ENCODE measurements around the gene SMARCA2.

Gene SMARCA2

DNA sequence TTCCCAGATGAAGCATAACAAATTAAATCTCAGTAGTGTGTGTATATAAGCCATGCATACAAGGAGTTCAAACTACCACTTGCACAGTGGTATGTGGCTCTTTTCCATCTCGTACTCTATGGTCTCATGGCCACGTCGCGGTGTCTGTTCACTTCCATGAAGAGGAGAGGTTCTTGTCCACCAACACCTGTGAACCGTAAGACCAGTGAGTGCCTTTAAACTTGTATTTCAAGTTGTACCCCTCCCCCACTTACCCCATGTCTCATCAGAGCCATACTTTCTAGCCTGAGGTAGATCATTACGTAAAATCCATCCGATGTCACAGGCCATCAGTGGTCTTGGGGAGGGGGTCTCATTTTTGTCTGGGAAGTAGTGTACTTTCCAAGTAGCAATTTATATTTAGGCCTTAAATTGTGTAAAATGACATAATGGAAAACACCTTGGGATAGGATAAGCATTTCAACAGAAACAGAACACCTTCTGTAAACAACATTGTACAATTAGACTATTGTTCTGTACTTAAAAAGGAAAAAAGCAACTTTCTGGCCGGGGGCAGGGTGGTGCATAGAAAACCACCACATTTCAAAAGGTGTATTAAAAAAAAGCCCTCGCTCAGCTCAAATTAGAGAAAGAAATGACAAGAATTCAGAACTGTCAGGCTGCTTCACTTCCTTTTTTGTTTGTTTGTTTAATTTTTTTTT lies 163.0 kb downstream of the SMARCA2 start:
- DNase-seq = no peak

DNA sequence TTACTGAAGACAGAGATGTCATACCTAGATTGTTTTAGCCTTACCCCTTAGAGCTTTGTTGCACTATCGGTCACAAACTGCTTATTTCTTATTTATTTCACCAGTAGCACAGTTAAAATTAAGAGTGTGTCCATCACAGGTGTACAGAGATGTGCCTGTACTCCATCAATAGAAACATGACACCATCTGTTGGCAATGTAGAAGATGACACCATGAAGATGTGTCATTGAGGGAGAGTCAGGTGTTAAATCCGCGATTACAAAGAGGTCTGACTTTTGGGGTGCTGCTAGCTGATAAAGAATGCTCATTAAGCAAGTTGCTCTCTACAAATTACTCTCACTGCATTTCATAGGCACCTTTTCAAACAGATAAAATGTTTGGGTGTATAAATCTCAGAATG lies 164.4 kb downstream of the SMARCA2 start:
- DNase-seq = no peak

DNA sequence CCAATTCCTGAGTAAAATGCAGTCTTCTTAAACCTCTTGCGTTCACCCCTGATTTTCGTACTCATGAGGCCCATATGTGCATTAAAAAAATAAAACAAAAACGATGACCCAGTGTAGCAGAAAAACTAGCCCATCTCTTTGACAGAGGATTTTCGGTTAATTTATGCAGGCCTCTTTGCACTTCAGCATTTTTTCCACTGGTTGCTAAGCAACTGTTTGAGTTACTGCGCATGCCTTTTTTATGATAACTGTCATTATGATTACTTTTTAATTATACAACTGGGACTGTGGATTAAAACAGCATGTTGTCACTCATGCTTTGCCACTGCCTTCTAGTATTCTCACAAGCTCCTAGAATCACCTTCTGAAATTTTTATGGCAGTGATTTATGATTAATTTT lies 165.0 kb downstream of the SMARCA2 start:
- no peak for DNase-seq

DNA sequence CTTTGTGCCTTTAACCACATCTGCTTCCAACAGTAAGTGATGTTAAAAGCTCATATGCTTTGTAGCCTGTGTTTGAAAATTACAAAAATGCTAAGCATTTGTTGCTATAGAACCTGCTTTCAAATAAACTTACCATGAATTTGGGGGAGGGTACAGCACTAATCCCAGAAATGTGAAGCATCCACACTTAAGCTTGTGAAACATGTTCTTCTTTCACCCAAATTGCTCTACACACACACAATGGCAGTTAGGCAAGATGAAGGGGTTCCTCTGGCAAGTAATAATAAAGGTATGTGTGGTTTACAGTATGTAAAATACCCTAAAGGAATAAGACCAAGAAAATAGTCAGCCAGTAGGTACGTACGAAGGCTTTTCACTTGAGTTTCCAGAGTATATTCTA lies 165.6 kb downstream of the SMARCA2 start:
- no peak for DNase-seq

DNA sequence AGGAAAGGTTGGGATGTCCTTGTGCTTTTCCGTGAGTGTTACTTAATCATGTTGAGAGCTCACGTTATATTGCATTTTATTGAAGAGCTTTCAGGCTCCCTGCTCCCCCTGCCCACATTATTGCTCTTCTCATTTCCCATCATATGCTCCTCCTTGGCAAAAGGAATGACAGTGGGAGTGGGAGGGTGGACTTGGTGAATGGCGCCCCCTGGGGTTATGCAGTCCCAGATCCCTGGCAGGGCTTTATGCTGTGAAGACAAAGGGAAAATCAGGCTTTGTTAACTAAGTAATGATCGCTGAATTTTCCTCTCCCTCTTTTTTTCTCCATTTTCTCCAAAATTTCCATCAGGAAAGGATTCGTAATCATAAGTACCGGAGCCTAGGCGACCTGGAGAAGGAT lies 166.6 kb downstream of the SMARCA2 start:
- no peak for DNase-seq

DNA sequence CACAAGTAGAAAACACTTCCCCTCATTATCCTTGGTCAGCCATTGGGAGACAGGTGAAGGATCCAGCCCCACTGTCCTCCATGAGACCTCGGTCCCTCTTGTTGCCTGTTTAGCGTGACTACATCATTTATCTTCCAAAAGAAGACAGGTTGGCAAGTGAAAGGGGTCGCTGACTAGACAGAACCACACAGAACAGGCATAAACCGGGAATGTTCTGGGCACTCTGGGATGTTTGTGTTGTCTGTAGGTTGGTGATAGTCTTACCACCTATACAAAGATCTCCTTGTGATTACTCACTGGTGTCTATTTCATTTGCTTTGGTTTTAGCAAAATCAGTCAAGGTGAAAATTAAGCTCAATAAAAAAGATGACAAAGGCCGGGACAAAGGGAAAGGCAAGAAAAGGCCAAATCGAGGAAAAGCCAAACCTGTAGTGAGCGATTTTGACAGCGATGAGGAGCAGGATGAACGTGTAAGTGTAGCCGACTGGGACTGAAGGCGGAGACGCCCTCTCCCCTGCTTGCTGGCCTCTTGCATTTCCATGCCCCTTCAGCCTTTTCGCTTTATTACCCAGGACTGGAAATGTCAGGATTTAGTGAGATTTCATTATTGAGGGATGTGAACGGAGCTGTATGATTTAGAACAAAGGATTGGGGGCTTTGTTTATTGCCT lies 175.9 kb downstream of the SMARCA2 start:
- DNase-seq = no peak

DNA sequence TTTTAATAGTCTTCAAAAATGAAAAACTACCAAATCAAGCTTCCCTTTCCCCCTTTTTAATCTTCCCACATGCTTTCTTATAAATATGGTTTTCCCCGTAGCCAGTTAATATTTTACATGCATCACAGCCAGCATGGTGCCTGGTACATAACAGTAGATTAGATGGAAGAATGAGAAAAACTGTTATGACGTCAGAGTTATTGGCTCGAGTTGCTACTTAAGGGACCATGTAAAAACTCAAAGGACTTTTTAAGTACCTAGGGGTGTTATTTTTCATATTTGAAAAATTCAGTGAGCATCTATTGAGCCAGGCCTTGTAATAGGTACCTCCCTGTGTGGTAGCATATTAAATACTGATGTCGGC lies 176.4 kb downstream of the SMARCA2 start:
- no peak for DNase-seq

DNA sequence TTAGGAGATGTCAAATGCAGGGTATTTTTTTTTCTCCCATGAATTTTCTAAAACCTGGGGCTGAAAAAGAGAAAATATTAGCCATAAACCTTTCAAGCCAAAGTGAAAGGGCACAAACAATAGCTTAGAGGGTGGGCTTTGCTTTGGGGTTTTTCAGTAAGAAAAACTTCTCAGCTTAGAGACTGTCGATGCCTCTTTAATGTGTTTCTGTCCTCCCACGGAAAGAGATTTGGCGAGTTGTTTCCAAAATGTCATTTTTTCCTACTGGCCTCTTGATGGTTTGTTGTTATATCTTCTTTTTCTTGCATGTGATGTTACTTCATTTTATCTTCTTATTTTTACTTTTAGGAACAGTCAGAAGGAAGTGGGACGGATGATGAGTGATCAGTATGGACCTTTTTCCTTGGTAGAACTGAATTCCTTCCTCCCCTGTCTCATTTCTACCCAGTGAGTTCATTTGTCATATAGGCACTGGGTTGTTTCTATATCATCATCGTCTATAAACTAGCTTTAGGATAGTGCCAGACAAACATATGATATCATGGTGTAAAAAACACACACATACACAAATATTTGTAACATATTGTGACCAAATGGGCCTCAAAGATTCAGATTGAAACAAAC lies 177.3 kb downstream of the SMARCA2 start:
- DNase-seq = no peak

DNA sequence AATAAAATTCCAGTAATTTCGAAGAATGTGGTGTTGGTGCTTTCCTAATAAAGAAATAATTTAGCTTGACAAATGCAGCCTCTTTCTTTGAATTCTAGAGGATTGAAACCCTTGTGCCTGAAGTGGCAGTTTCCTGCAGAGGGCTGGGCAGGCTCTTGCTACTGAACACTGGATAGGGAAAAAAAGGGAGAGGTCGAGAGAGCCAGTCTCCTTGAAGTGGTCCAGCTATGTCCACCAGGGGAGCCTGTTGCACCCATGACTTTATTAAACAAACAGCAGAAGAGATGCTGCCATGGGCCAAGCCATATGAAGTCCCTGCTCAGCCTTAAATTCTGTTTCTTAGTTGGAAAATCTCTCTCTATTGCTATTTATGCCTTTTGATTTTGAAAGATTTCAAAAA lies 178.4 kb downstream of the SMARCA2 start:
- DNase-seq = no peak

DNA sequence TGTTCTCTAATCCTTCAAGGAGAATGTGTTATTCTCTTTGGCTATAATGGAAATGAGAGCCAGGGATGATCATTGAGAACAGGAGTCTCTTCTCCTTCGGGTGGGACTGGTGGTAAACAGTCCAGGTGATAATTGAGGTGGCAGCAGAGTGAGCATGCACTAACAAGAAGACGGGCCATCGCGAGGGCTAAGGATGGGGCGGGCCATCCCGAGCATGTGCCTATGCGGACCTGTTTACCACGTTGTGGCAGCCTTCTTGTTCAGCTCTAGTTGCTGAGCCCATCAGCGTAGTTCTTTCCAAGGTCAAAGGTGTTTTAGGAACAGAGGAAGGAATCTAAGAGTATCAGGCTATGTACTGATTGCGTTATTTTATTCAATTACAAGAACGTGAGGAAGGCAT lies 180.1 kb downstream of the SMARCA2 start:
- no peak for DNase-seq

DNA sequence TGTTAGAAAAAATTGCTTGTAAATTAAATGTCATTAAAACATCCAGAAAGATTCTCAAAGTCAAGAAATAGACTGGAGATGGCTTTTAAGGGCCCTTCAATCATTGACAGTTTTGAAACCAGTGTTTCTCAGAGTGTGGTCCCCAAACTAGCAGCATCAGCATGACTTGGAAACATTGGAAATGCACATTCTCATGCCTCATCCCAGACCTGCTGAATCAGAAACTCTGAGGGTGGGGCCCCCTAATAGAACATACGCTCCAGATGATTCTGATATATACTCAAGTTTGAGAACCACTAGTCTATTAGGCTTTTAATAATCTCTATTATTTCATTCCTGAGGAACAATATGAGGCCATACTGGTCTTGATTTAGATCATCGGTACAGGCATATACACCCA lies 181.6 kb downstream of the SMARCA2 start:
- no peak for DNase-seq

DNA sequence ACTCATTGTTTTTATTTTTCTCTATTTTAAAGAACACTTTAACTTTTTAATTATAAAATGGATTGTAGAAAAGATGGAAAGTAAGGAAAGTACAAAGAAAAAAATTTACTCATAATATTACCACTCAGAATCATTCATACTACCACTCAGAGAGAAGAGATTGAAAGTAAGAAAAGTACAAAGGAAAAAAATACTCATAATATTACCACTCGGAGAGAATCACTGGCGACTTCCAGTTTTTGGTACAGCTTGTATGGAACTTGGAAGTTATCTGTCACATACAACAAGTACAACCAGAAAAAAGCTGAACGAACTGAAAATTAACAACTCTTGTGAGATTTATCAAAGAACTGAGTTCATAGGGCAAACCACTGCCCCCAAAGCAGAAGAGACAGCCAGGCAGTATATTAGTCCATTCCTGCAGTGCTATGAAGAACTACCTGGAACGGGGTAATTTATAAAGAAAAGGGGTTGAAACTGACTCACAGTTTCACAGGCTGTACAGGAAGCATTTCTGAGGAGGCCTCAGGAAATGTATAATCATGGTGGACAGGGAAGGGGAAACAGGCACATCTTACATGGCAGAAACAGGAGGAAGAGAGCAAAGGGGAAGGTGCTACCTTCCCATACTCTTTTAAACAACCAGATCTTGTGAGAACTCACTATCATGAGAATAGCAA lies 183.9 kb downstream of the SMARCA2 start:
- no peak for DNase-seq

DNA sequence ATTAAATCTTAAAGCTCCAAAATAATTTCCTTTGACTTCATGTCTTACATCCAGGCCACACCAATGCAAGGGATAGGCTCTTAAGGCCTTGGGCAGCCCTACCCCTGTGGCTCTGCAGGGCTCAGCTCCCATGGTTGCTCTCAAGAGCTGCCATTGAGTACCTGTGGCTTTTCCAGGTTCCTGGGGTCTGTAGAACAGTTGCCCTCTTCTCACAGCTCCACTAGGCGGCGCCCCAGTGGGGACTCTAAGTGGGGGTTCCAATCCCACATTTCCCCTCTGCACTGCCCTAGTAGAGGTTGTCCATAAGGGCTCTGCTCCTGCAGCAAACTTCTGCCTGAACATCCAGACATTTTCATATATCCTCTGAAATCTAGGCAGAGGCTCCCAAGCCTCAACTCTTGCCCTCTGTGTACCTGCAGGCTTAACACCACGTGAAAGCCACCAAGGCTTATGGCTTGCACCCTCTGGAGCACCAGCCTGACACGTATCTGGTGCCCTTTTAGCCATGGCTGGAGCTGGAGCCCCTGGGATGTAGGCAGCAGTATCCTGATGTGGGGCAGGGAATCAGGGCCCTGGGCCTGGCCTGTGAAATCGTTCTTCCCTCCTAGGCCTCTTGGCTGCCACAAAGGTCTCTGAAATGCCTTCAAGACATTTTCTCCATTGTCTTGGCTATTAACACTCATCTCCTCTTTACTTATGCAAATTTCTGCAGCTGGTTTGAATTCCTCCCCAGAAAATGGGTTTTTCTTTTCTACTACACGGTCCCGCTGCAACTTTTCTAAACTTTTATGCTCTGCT lies 185.1 kb downstream of the SMARCA2 start:
- DNase-seq = no peak

DNA sequence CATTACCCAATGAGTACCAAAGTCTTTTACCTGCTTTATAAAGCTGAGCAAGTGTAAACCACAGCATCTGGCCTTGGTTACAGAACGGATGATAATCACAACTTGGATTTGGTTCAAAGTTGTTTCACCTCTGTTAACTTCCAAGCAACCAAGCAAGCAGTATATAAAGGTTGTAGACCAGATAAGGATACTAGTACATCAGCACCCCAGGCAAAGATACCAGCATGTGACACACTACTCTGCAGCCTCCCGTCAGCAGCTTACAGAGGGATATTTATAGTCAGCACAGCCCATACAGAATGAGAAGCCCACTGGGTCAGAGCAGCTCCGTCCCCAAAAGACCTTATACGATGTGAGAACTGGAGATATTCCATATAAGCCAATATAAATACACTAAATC lies 193.3 kb downstream of the SMARCA2 start:
- DNase-seq = no peak

DNA sequence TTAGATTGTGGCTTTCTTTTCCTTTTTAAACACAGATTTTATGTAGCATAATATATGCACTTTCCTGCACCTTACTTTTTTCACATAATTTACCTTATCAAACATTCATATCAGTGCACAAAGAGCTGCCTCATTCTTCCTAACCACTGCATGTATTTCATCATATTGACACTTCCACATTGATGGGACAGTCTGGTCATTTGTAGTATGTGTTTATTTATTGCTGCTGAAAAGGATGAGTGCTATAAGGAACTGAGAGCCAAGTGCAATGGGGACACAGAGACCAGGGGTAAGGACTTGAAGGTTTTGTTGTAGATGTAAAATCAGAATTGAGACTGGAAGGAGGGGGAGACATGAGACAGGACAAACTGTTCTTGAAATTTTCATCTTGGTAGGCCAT lies 193.8 kb downstream of the SMARCA2 start:
- DNase-seq = no peak

DNA sequence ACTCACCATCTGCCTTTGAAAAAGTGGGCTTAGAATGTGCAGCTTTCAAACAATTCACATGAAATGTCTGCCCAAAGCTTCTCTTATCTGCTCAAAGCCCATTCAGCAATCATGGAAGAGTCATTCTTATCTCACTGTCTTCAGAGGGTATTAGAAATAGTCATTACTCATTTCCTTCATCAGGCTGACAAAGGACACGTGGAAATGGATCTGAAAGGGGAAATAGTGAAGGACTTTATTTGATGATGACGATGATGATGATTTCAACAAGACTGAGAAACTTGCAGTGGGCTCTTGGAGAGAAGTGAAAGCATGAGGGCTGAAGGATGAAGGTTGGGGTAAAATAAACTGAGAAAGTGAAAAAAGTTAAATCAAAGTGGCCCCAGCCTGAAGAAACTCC lies 194.3 kb downstream of the SMARCA2 start:
- no peak for DNase-seq

DNA sequence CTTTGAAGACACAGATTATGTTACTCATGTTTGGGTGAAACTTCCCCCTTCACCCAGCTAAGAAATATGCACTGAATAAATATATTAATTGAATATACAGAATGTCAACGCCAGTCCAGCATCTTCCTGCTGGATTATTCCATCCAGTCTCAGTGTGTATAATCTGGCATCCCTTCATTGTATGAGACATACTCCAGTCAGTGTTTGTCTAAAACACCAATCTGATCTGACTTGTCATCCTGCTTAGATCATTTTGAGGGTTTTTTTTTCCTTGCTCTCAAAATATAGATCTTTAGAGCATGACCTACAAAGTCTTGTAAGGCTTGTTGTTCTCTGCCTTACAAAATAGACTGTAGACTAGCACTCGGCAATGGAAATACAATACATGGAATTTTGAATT lies 195.1 kb downstream of the SMARCA2 start:
- no peak for DNase-seq

DNA sequence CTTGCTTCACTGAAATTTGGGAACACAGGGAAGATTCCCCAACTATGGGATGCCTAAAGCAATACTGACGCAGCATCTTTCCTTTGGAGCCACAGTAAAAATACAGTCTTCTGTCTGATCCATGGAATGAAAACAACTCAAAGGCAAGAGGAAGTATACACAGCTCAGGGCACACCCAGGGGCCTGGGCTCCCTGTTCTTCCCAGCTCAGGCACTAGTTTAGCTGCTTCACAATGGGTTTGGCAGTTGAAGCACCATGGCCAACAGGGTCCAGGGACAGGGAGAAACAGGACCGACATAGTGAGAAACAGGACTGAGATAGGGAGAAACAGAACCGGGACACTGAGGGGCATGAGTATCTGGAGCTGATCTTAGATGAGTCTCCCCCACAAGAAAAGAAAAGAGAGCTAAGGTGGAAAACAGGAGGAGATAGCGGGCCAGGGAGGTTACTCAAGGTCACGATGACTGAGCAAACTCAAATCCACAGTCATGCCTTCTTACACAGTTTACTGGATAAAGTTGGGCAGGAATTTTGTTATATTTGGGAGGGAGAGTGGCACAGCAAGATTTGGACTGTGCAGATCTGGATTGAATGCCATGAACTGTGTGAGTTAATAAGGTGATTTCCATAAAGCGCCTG lies 198.8 kb downstream of the SMARCA2 start:
- no peak for DNase-seq

DNA sequence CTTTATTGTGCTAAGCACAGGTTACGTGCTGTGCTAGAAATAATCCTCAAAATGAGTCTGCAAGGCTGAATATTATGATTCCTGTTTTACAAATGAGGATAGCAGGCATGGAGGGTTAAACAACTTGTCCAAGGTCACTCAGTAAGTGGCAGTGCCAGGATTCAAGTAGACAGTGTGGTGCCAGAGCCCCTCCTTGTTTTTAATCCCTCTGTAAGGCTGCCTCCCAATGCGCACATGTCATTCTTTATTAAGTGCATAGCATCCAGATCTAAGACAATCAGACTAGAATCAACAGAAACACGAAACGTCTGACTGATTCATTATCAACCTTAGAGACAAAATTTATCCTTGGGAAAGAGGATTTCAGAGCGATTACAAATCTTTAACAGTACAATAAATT lies 199.6 kb downstream of the SMARCA2 start:
- DNase-seq = no peak

DNA sequence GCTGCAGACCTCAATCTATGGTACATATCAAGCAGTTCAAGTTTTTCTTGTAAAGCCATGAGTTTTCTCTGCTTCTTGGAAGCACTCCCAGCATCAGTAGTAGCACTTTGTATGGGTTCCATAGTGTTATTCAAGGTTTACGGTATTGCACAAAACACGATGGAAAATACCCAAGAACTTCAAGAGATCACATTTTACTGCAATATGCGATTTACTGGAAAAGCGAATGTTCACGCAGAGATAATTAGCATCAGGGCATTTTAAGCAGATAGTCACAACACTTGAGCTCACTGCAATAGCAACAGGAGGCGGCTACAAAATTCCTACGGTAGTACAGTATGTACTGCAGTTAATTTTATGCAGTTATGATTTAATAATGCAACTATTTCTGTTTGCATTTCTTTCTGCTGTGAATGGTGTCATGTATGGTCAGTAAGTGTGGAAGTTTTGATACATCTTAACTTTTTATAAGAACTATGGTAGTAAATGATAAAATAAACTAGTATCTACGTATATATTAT lies 200.8 kb downstream of the SMARCA2 start:
- DNase-seq = no peak

DNA sequence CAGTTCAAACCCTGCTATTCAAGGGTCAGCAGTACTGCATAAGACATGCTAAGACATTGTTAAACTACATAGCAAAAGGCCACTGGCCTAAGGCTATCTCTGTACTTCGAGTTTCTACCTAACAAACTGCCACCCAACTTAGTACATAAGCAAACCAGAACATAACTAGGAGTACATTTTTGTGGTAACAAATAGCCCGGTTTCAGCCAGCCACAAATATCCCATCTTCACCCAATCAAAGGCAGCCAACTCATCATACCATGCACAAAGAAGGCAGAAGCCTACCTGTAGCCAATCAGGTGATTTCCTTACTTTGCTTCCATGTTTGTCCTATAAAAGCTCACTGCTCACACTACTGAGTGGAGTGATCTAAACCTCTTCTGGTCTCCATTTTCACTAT lies 201.4 kb downstream of the SMARCA2 start:
- DNase-seq = no peak

DNA sequence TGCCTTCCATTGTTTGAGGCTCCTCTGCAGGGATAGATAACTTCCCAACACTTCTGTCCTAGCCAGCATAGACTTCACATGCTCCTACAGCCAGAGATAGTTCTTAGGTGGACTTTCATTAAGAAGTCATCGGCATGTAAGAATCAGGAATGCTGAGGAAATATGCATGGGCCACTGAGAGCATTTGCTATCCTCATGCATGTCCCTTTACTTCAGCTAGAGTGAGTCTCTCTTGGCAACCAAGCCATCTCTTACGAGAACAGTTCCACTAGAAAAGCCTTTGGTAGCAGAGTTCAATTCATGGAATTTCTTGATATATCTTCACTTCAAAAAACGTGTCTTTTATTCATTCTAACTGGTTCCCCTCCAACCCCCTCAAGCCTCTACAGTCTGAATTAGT lies 202.4 kb downstream of the SMARCA2 start:
- DNase-seq = no peak

Data from stimulated activated CD4-positive, alpha-beta T cell treated with anti-CD3 and anti-CD28 coated beads, Interleukin-1b, Interleukin-23, amount 100 ng/mL, for 48 hours (primary cell).